Measurements from ENCODE around the gene TNC. TPM values are rescaled to one million over a fixed set of nuclear protein-coding genes. Genes with fewer than 3 reads are reported as not detected.

The TNC gene
- total and polyA plus RNA-seq, 2 of the 4 experiments (the other 2 are of a cell fraction) = 192 to 253 TPM

- WGBS, 2 experiments (ENCODE audit: extremely low coverage in 2 of 2, insufficient read length in 1 of 2) = no CpG with 5 or more reads among the region's 2 CpGs
- ATAC-seq (ENCODE audit: low read depth) = no peak
- no TSS peak for BruUV-seq (replicated peaks)
- peak overlapping the region; percentile 20; the same call in 1 of the 2 replicates for H2AK5ac ChIP-seq (ENCODE audit: low read depth, low read length)
- in situ Hi-C loops (cut with MboI; ENCODE audit: low sequenced_read_pairs) = no loop called here
- no peak overlapping the region for H2AK9ac ChIP-seq (replicated peaks; ENCODE audit: low read depth, low read length, poor library complexity)
- ChIA-PET CTCF (no interaction called here), POLR2A (ENCODE audit: unreplicated experiment) (no interaction called here)
- H3K79me1 ChIP-seq (ENCODE audit: low read depth in 1 of 2, low read length in 2 of 2) = 0 out of 4 replicates have a peak, but pooled peaks cover 0 to 6% of the 10 kb centered on the region in 2 experiments
- H3K18ac ChIP-seq (ENCODE audit: low read depth, low read length) = peak overlapping the region; percentile 74
- H3K4me1 ChIP-seq (ENCODE audit: control insufficient read depth, insufficient read depth, low read length) = peaks cover 19% of the 10 kb centered on the region
- intact Hi-C loops (cut with micrococcal nuclease) = loop anchor here (5.0 kb wide), 1 partner anchor 171 kb away; no protein-coding TSS in a partner anchor
- no peak overlapping the region for H3K23ac ChIP-seq (ENCODE audit: low read depth, low read length)
- H3K36me3 ChIP-seq (ENCODE audit: control insufficient read depth, insufficient read depth, low read length) = peaks cover 59% of the 10 kb centered on the region
- H3K27me3 ChIP-seq (ENCODE audit: control insufficient read depth, insufficient read depth, low read length) = no peaks in the 10 kb centered on the region
- no peak overlapping the region for H3K4me3 ChIP-seq (ENCODE audit: insufficient read depth, low read depth, low read length)
- no peak overlapping the region for H3K4me2 ChIP-seq (ENCODE audit: low read depth, low read length)
- no peak overlapping the region for H3K56ac ChIP-seq (ENCODE audit: extremely low read depth, insufficient read depth, low read length)
- H2AFZ ChIP-seq (replicated peaks; ENCODE audit: low read length, poor library complexity) = no peak overlapping the region
- peak overlapping the region; percentile 92; the same call in 1 of the 2 replicates for H3K14ac ChIP-seq (replicated peaks; ENCODE audit: low read depth, low read length)
- peak overlapping the region; percentile 79; the same call in 1 of the 2 replicates for H3K27ac ChIP-seq (ENCODE audit: insufficient read depth, low read length)
- H2BK20ac ChIP-seq (ENCODE audit: low read depth, low read length) = peak overlapping the region; percentile 96
- H4K91ac ChIP-seq (ENCODE audit: insufficient read depth, low read depth, low read length) = peak overlapping the region; percentile 87; the same call in 1 of the 2 replicates
- peak overlapping the region; percentile 67; the same call in 1 of the 3 replicates for H2BK15ac ChIP-seq (ENCODE audit: low read depth, low read length)
- dilution Hi-C loops (cut with HindIII; ENCODE audit: low sequenced_read_pairs, unreplicated experiment) = no loop called here
- TF ChIP-seq, protein P1, sequence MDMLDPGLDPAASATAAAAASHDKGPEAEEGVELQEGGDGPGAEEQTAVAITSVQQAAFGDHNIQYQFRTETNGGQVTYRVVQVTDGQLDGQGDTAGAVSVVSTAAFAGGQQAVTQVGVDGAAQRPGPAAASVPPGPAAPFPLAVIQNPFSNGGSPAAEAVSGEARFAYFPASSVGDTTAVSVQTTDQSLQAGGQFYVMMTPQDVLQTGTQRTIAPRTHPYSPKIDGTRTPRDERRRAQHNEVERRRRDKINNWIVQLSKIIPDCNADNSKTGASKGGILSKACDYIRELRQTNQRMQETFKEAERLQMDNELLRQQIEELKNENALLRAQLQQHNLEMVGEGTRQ (IDR thresholded peaks at IDR 0.05; ENCODE audit: low read depth, low read length) = no peak
- TF ChIP-seq ELK1 (IDR thresholded peaks at IDR 0.05; ENCODE audit: borderline replicate concordance, low read depth, low read length) = no peak
- TF ChIP-seq NFE2L2 (IDR thresholded peaks at IDR 0.05; ENCODE audit: low read depth, low read length) = no peak
- TF ChIP-seq, protein P2, sequence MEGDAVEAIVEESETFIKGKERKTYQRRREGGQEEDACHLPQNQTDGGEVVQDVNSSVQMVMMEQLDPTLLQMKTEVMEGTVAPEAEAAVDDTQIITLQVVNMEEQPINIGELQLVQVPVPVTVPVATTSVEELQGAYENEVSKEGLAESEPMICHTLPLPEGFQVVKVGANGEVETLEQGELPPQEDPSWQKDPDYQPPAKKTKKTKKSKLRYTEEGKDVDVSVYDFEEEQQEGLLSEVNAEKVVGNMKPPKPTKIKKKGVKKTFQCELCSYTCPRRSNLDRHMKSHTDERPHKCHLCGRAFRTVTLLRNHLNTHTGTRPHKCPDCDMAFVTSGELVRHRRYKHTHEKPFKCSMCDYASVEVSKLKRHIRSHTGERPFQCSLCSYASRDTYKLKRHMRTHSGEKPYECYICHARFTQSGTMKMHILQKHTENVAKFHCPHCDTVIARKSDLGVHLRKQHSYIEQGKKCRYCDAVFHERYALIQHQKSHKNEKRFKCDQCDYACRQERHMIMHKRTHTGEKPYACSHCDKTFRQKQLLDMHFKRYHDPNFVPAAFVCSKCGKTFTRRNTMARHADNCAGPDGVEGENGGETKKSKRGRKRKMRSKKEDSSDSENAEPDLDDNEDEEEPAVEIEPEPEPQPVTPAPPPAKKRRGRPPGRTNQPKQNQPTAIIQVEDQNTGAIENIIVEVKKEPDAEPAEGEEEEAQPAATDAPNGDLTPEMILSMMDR (conservative IDR thresholded peaks at IDR 0.05; ENCODE audit: low read depth, low read length) = no peak
- TF ChIP-seq RFX5 (IDR thresholded peaks at IDR 0.05; ENCODE audit: low read depth, low read length) = no peak
- TF ChIP-seq BHLHE40 (IDR thresholded peaks at IDR 0.05; ENCODE audit: low read depth, low read length) = no peak
- TF ChIP-seq RAD21 (IDR thresholded peaks at IDR 0.05; ENCODE audit: low read length) = no peak
- TF ChIP-seq SMC3 (IDR thresholded peaks at IDR 0.05; ENCODE audit: low read depth, low read length) = no peak
- TF ChIP-seq RCOR1 (IDR thresholded peaks at IDR 0.05; ENCODE audit: insufficient replicate concordance, low read length) = no peak
- TF ChIP-seq MAFK (IDR thresholded peaks at IDR 0.05; ENCODE audit: low read depth, low read length) = no peak
- TF ChIP-seq MAZ (IDR thresholded peaks at IDR 0.05; ENCODE audit: borderline replicate concordance, low read depth, low read length) = no peak
- H3K9me1 ChIP-seq (ENCODE audit: insufficient read depth, low read length) = peaks cover 23% of the 10 kb centered on the region
- H3K9me3 ChIP-seq (ENCODE audit: control insufficient read depth, insufficient read depth, low read length) = no peaks in the 10 kb centered on the region
- H4K20me1 ChIP-seq (ENCODE audit: insufficient read depth, low read length) = no peaks in the 10 kb centered on the region
- H2BK5ac ChIP-seq (ENCODE audit: low read depth, low read length, poor library complexity, severe bottlenecking) = no peak overlapping the region
- DNase-seq = no peak
- H3K4ac ChIP-seq (ENCODE audit: low read depth, low read length) = peak overlapping the region; percentile 88
- H4K8ac ChIP-seq (ENCODE audit: low read depth in 2 of 2, low read length in 2 of 2) = peak overlapping the region in 1 of 2 experiments; percentile 94; a peak in 2 of 4 replicates
- H3K9ac ChIP-seq (ENCODE audit: low read depth, low read length) = no peak overlapping the region
- peak overlapping the region; percentile 19; the same call in 1 of the 2 replicates for H4K5ac ChIP-seq (ENCODE audit: low read depth, low read length)
- H2BK120ac ChIP-seq (ENCODE audit: low read depth, low read length) = peak overlapping the region; percentile 96; the same call in 1 of the 2 replicates
These were observed 81.3 kb downstream of the TNC start for GRCh38 chr9:115036691-115037090.

Data from IMR-90 (cell line).